HG02678 (cell line): ENCODE results near the gene PALLD.

Source experiments
- ATAC-seq: cut with Tn5 transposase; IDR thresholded peaks from one replicate; pipeline ENCODE4 v1.9.1; 2021; ENCODE audit warnings: mild to moderate bottlenecking, moderate library complexity; ENCODE audit not compliant: unreplicated experiment

Gene PALLD

DNA sequence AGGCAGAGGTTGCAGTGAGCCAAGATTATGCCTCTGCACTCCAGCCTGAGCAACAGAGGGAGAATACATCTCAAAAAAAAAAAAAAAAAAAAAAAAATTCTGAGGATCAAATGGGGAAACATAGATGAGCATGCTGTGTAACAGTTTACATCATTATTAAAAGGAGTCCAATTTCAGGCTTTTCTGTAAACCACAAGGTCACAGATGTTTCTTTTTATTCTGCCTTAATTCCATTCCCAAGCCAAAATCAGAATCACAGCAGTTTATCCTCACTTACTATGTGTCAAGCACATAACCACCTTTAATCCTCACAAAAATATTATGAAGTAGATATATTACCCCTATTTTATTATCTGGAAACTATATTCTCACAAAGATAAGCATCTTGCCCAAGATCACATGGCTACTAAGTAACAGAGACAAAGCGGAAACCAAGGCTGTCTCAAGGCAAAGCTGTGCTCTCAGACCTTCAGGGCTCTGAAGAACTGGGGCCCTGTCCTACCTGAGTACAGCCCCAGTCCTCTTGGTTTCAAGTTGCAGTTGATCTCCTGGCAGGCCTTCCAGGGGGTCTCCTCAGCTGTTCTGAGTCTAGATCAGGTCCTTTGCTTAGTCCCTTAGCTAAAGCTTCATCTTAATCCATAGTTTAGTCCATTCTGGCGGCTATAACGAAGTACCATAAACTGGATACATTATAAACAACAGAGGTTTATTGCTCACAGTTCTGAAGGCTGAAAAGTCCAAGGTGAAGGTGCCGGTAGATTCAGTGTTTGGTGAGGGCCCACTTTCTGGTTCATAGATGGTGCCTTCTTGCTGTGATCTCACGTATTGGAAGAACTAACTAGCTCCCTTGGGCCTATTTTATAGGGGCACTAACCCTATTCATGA lies 141.3 kb downstream of the PALLD start:
- ATAC-seq, result no peak

DNA sequence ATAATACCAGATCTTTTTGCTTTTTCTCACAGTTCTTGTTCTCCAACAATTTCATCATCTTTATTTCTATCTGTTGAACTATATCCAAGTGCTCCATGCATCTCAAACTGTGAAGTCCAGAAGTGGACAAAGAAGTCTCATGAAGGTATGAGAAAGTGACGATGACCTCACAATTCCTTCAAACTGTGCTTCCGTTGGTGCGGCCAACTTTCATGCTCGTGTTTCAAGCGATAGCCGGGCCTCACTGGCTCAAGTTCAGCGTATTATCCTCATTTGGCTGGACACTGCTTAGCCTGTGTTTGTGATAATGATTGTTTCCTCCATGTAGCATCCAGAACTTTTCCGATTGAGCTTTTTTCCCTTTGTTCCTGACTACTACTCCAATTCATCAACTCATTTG lies 143.1 kb downstream of the PALLD start:
- ATAC-seq, result no peak

- no peak for ATAC-seq
Observed at GRCh38 chr4:168641811-168642140, 144.9 kb downstream of the PALLD start.

DNA sequence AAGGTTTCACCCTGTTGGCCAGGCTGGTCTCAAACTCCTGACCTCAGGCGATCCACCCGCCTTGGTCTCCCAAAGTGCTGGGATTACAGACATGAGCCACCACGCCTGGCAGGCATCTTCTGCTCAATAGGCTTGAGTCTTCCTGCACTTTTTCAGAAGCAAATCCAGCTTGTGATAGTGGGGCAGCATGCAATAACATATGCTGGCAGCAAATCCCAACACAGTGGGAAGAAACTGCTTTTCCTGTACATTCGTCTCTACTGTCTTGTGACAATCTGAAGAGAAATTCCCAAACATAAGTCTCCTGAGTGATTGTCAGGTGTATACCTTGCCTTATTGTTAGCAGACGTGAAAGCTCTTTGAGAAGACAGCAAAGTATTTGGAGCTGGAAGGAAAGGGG lies 145.7 kb downstream of the PALLD start:
- no peak for ATAC-seq

DNA sequence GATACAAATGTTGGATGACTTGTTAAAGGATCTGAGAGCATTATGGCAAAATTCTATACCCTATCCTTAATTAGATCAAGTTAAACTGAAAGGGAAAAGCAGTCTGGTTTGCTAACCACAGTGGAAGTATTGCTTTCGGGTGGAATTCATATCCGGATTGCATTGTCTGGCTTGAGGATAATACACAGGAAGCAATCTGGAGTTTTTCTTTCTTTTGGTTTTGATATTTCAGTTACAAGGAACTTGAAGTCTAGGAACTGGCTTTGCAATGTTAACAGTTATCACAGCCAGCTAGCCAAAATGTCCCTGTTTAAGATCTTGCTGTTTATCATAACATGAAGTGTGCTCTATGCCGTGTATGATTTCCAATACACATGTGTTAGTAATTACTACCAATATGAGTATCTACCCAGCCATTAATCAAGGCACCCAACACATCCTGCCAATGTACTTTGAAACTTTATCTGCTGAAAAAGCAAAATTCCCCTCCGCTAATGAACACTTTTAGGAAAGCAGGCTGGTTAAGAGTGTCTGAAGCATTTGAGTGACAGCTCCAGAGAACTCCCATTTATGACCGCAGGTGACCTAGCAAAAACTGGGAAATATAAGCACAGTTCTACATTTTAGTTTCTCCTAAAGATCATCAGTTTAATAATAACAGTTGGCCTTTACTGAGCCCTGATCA lies 146.4 kb downstream of the PALLD start:
- no peak for ATAC-seq

GRCh38 chr4:168643796-168644159 lies 146.9 kb downstream of the PALLD start:
- no peak for ATAC-seq

- no peak for ATAC-seq
Observed at GRCh38 chr4:168646001-168646768, 149.3 kb downstream of the PALLD start.

GRCh38 chr4:168647646-168648375 lies 151.0 kb downstream of the PALLD start:
- ATAC-seq, result no peak

- ATAC-seq, result no peak
Observed at GRCh38 chr4:168648494-168648893, 151.6 kb downstream of the PALLD start.

- no peak for ATAC-seq
Observed at GRCh38 chr4:168648929-168649328, 152.1 kb downstream of the PALLD start.

GRCh38 chr4:168651374-168651773 lies 154.5 kb downstream of the PALLD start:
- ATAC-seq, result no peak

DNA sequence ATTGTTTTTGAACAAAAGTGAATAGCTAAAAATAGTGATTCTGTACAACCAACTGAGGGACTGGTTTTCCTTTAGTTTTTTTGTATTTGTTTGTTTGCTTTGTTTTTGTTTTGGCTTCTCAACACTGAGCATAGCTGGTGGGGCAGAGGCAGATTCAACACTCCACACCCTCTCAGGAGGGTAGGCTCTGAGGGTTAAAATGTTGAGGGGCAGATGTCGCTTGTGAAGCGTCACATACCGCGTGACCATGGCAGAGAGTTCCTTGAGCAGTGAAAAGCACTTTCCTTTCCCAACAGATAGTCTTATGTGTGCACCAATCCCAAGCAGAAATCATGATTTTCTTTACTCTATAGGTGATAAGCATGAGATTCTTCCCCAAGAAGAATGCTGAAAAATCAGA lies 155.0 kb downstream of the PALLD start:
- ATAC-seq, result no peak

- ATAC-seq, result no peak
Observed at GRCh38 chr4:168652755-168653154, 155.9 kb downstream of the PALLD start.

- ATAC-seq, result no peak
Observed at GRCh38 chr4:168654104-168654847, 157.4 kb downstream of the PALLD start.

DNA sequence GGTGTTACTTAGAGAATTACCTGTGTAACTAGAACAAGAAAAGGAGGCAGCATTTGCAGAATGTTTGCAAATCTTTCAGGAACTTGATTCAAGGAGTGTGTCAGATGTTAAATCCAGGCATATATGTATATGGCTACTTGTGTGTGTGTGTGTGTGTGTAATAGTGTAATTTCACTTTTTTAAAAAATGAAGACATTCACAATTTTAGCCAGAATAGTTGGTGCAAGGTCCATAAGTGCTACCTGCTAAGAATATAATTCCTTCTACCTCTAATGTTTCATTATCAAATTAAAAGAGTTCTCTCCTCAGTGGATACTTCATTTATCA lies 158.0 kb downstream of the PALLD start:
- no peak for ATAC-seq

DNA sequence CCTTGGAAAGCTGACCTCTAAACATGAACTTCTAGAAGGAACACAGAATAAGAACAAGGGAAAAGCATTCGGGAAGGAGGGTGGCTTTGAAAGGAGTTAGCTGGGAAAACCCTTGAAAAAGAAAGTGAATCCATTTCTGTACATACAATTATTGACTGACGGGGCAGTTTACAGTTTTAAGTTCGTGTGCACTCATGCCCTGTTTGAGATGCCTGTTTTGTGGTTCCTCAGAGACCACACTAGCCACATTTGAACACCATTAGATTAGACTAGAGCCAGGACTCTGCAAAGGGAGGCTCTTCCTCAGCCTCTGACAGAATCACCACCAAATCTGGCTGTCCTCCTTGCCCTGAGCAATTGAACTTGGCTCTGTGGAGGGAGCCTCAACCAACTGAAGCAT lies 158.3 kb downstream of the PALLD start:
- no peak for ATAC-seq

- ATAC-seq, result no peak
Observed at GRCh38 chr4:168656055-168656660, 159.3 kb downstream of the PALLD start.

- no peak for ATAC-seq
Observed at GRCh38 chr4:168656946-168657473, 160.2 kb downstream of the PALLD start.

- ATAC-seq, result no peak
Observed at GRCh38 chr4:168658751-168659150, 161.9 kb downstream of the PALLD start.
